NCI-H146 (cell line): ENCODE measurements around the gene OSBPL3.
"Not testable (repeated sequence)": the region's sequence is repeated elsewhere in the genome, so short reads cannot be mapped to it uniquely, and the experiment has no call there.

Experiments
- DNase-seq: peaks from one replicate; lab custom pipeline; 2025; lab: John Stamatoyannopoulos, UW

OSBPL3 gene

DNA sequence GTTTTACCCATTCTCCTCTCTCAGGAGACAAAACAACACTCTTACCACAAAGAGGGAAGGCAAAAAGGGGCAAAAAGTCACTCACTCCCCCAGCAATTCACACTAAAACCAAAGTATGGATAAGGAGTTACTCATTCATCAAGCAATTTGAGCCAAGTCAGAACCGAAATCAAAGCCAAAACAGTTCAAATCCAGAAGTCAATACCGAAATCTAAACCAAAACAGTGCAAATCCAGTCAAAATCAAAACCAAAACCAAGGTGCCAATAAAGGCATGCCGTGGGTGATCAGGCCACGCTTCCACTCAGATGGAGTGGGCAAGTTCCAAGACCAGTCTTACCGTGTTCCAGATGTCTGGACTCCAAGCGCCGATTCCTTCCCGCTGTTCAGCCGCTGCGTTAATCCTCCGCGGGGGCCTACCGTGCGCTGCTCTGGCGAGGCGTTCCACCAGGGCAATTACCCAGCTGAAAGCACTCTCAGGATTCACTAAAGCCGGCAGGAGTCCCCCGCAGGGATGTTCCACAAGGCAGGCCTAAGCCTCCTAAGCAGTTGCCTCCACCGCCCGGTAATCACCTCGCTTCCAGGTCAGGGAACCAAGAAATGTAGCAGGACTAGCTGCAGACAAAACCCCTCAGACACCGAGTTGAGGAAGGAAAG is 185.1 kb downstream of the OSBPL3 start:
- not testable (repeated sequence) for DNase-seq

- DNase-seq: peak; percentile 12
Measured at GRCh38 chr7:24793982-24794648, 185.9 kb downstream of the OSBPL3 start.

- no peak for DNase-seq
Measured at GRCh38 chr7:24788961-24789576, 190.9 kb downstream of the OSBPL3 start.

- no peak for DNase-seq
Measured at GRCh38 chr7:24788075-24788474, 191.9 kb downstream of the OSBPL3 start.

DNA sequence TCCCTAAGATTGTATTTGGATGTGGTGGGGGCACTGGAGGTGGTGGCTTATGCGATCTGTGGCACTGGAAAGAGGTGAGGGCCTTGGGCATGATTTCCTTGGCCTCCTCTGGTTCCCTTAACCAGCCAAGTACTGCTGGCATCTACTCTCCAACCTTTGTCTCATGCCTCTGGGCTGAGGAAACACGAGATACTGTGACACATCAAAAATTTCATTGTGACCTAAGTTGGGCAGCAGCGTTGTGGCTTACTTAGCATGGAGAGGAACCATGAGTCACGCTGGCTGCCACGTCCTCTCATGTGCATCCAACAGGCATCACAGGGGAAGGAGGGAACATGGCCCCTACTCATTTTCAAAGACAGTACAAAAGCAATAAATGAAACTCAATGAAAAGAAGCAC is 193.0 kb downstream of the OSBPL3 start:
- no peak for DNase-seq

DNA sequence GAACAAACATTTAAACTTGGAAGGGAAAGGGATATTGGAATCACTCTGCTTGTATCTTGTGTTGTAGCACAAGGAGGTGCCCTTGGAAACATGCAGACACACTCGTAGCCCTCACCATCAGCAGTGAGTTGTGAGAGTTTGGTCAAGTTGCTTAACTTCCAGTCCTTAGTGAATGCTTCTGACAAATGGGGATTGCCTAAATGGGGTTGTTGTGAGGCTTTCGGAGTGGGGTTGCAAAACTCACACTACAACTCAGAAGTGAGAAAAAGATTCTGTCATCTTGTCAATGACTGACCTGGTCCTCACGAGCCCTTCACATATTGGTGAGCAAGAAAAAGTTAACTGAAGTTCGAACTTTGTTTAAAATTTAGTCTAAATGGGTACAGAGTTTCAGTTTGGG is 193.7 kb downstream of the OSBPL3 start:
- DNase-seq: no peak

GRCh38 chr7:24784277-24784676 is 195.7 kb downstream of the OSBPL3 start:
- no peak for DNase-seq

GRCh38 chr7:24783698-24784097 is 196.3 kb downstream of the OSBPL3 start:
- DNase-seq: no peak

DNA sequence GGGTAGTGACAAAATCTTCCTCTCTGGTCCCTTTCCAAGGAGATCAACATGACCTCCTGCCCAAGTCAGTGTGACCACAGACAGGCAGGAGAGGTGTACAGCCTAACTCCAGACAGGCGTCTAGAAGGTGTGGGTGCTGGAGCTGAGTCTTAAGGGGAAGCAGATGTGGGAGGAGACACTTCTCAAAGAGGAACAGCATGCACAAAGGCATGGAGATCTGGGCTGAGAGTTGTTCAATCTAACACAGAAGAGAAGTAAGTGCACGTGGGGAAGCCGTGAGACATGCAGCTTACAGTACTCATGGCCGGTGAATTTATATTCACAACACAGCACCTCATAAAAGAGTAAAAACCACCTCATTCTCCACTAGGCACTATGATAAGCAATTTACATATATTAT is 198.9 kb downstream of the OSBPL3 start:
- DNase-seq: no peak

- no peak for DNase-seq
Measured at GRCh38 chr7:24779283-24779655, 200.7 kb downstream of the OSBPL3 start.

DNA sequence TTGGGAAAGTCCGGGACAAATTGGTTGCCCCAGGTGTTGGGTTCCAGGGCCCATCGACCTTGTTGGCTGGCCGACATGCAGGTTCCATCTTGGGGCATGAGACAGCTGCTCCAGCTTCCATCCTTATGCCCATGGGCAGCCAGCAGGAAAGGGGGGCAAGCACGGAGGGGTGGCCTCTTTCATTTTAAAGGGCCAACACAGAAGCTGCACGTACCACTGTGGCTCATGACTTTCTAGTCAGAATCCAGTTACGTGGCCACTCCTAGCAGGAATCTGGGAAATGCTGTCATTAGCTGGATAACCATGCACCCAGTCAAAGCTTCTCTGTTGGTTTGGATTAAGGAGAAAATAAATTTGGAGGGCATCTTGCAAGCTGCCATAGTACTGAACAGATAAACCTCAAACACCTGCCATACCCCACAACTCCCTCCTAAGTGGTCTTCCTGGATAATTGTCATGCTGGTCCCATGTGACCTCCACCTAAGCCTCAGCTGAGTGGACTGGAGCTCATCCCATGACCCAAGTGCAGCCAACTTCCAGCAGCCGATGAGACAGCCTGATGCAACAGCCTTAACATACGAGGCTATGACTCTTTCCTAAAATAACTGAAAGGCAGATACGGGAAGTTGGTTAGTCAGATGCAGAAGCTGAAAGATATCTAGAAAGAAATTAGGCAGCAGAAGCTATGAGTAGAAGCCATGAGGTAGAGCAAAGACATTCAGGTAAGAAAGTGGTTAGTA is 201.3 kb downstream of the OSBPL3 start:
- no peak for DNase-seq

DNA sequence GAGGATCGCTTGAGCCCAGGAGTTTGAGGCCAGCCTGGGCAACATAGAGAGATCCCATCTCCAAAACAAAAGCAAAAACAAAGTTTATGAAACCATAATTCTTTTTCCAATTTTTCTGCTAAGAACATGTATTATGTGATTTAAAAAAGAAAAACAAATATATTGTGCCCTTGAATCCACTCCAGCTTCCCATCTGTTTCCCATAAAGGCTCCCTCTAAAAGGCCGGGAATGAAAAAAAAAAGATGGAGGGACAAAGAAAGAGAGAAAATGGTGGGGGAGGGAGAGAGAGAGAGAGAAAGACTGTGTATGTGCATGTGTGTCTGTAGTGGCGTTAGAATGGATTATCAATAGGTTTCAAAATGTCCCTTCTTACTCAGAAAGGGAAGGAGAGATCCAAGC is 202.2 kb downstream of the OSBPL3 start:
- no peak for DNase-seq

GRCh38 chr7:24773646-24774045 is 206.3 kb downstream of the OSBPL3 start:
- DNase-seq: no peak

- no peak for DNase-seq
Measured at GRCh38 chr7:24769851-24770250, 210.1 kb downstream of the OSBPL3 start.

DNA sequence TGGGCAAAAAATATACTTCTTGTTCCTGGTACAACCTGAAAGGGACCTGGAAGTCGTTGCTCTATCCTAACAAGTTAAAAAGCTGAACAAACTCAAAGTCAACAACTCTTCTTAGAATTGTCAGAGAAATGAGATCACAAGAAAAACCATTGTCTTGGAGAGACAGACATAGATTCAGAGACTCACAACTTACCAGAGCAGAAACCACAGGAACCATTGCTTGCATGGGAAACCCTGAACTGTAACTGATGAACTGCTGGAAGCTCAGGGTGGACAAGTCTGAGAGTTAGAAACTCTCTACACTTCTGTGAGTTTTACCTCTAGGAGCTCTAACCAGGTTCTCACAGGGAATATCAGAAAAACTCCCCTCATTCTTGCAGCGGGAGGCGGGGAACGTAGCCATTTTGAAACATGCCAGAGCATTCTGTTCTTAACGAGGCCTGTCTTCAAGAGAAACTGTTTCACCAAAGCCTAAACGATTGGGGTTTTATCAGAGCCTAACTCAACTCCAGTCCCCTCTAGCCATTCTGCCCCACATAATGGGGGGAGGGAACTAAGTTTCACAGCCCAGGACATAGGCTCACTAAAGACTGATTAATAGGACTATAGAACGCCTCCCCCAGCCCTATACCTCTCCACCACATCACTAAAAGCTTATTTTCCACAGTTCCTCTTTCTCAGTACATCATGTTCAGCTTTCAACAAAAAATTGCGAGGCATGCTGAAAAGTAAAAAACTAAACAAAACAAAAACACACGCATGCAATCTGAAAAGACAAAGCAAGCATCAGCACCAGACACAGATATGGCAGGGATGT is 210.8 kb downstream of the OSBPL3 start:
- DNase-seq: no peak

GRCh38 chr7:24767878-24768569 is 212.0 kb downstream of the OSBPL3 start:
- peak; percentile 15 for DNase-seq

DNA sequence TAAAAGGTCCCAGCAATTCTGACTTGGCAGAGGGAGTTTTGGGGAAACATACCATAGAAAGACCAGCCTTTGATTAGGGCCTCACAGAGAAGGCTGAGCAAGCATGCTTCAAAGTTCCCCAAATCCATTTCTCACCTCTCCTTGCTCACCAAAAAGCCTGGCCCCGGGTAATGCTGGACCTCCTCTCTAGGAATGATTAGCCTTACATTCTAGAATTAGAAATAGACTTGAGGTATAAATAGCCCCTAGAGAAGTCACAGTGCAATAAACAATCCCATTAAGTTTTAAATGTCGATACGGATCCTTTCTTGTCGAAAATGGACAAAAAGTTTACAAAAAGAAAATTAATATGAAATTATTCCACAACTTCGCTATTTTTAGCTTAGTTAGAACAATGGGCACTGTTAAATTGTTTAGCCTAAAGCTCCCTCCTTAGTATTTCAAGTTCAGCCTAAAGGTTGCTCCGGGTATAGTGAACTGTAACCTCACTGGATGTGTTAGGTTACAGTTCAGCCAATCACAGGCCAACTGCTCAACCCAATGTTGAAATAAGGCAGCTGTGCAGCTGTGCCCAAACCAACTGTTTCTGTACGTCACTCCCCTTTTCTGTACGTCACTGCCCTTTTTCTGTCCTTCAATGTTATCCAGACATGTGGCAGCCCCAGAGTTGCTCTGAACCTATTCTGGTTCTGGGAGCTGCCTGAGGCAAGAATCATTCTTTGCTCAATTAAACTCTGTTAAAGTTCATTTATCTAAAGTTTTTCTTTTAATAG is 214.8 kb downstream of the OSBPL3 start:
- no peak for DNase-seq

GRCh38 chr7:24764011-24764410 is 216.0 kb downstream of the OSBPL3 start:
- DNase-seq: peak; percentile 15

DNA sequence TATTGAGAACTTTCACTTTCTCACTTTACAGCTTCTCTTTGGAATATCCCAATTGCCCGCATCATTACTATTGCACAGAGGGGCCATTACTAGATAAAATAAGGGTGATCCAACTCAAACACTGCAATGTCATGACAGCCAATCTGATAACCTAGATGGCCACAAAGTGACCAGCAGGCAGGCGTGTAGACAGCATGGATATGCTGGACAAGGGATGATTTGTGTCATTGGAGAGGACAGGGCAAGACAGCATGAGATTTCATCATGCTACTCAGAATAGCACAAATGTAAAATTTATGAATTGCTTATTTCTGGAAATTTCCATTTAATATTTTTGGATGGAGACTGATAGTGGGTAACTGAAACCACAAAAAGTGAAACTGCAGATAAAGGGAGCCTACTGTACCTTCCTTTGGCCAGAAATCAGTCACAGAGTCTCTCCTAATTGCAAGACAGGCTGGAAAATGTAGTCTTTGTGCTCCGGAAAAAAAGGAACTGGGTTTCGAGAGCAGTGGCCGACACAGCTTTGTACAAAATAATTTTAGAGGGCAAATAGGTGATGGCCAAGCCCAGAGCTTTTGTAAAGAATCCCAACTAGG is 216.6 kb downstream of the OSBPL3 start:
- DNase-seq: no peak

DNA sequence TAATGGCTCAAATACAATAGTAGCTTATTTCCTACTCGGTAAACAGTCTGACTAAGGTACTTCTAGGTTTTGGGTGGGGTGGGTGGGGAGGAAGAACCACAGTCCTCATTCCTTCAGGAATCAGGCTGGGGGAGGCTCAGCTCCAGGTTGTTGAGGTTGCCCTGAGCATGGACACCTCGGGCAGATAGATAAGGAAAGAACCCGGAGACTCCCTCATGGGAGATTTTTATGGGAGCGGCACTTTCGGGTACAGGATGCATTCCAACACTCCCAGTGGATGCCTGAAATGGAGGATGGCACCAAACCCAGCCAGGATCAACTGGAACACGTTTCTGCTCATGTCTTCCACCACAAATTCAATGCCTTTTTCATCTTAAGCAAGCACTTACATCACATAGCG is 217.2 kb downstream of the OSBPL3 start:
- no peak for DNase-seq
